SK-N-MC (cell line): ENCODE measurements around the gene JMJD8.
A peak's percentile ranks its signal among the peaks of the same experiment; 100 is the strongest.

ENCODE experiments used
- DNase-seq: peaks from one replicate; pipeline ENCODE4 v3.0.0-alpha.2; 2011; ENCODE audit warnings: low read depth, low spot score
- H3K27ac ChIP-seq: fragments of 200-600 bp; sonication (generic); 2 replicates; pipeline ENCODE4 v1.5.1; 2016; ENCODE audit warnings: mixed run types
- H3K36me3 ChIP-seq: fragments of 200-600 bp; sonication (generic); 2 replicates; pipeline ENCODE4 v1.6.1; 2017; ENCODE audit warnings: antibody characterized with exemption, low read length, mixed read lengths; ENCODE audit not compliant: insufficient read depth
- H3K4me3 ChIP-seq: fragments of 200-600 bp; sonication (generic); 2 replicates; pipeline ENCODE4 v1.5.1; 2016
- H3K9ac ChIP-seq: fragments of 200-600 bp; sonication (generic); 2 replicates; pipeline ENCODE4 v1.8.0; 2017; ENCODE audit warnings: mixed run types, mixed read lengths; ENCODE audit not compliant: insufficient read length
- H3K9me3 ChIP-seq: fragments of 200-600 bp; sonication (generic); 2 replicates; pipeline ENCODE4 v1.6.1; 2017; ENCODE audit warnings: low read depth, mild to moderate bottlenecking, antibody characterized with exemption, low read length, moderate library complexity, mixed read lengths
- EZH2 ChIP-seq: fragments of 200-600 bp; sonication (generic); IDR thresholded peaks from one replicate; pipeline ENCODE4 v1.6.1; 2017; ENCODE audit warnings: antibody characterized with exemption
- FOXP2 ChIP-seq: optimal IDR thresholded peaks from 2 replicates; pipeline ENCODE3; 2011; ENCODE audit warnings: mild to moderate bottlenecking, moderate library complexity; ENCODE audit not compliant: insufficient read depth; ENCODE audit errors: extremely low read length, control extremely low read depth
- POLR2AphosphoS5 ChIP-seq: IDR thresholded peaks from 2 replicates; pipeline ENCODE4 v1.6.1; 2012; ENCODE audit warnings: mild to moderate bottlenecking, low read depth, low read length, borderline replicate concordance

Gene JMJD8

DNA sequence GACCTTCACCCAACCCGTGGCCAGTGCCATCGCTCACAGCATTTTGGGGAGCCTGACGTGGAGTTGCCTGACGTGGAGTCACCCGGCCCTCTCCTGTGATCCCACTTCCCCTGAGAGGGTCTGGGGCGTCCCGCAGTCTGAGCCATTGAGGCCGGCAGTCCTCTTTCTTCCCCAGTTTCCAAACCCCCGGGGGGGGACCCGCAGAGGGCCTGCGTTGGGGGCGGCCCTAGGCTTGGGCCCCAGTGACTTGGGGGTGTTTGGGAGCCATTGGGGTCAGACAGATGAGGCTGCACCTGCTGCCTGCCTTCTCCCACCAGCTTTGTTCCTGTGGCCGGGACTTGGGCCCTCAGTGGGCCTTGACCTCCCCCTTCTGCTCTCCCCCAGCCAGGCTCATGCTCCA, 14.5 kb downstream of the JMJD8 start:
- Histone ChIP-seq H3K9me3 (no peaks in the 10 kb centered on the region), H3K9ac (no peak overlapping the region), H3K36me3 (peaks cover 49% of the 10 kb centered on the region; the same call in 1 of the 2 replicates), H3K27ac (no peak overlapping the region), H3K4me3 (no peak overlapping the region)
- DNase-seq = no peak
- TF ChIP-seq POLR2AphosphoS5 (no peak), FOXP2 (no peak), EZH2 (no peak)

DNA sequence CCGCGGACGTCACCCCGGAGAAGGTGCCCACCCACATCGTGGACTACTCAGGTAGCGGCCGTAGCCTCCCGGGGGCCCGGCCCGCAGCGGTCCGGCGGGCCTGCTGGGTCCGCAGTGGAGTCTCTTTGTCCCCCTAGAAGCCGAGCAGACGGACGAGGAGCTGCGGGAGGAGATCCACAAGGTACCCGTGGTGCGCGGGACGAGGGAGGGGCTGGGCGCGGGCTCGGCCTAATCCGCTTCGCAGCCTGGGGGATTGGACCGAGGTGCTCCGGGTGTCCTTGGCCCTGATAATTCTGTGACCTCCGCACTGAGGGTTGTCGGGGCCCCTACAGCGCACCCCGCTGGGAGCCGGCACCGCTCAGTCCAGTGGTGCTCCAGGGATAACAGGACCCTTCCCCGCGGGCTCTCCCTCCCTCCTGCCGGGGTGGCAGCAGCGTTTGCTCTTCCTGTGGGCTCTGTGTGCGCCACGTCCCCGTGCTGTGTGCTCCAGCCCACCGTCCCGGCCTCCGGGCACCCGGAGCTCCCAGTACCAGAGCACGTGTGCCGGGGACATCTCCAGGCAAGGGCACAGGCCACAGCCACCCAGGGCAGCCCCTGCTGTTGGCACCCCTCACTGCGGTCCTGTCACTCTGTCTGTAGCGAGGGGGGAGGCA, 15.5 kb downstream of the JMJD8 start:
- peak overlapping the region; percentile 83 for H3K27ac ChIP-seq

DNA sequence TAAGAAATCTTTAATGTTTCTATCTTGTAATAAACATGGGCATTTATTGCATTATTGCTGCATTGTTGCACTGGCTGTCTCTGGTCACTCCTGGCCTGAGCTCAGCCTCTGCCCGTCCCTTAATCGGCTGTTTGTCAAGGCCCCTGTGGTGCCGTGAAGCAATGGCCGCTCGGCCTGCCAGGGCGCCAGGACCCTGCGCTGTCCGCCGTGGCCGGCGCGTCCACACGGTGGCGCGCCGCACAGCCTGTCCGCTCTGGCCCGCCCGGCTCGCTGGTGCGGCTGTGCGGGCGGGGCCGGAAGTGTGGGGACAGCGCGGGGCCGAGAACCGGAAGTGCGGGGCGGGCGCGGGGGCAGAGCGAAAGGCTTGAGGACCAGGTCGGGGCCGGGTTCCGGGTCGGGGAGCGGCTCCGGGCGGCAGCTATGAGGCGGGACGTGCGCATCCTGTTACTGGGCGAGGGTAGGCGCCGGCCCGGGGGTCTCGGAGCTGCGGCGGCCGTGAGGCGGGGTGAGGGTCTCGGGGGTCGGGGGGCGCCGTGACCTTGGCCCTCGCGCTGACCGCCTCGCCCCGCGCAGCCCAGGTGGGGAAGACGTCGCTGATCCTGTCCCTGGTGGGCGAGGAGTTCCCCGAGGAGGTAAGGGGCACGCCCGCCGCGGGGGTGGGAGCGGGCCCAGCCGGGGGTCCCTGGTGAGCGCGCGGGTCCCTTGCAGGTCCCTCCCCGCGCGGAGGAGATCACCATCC, 16.2 kb downstream of the JMJD8 start, which contains the start of gene RHOT2:
RHOT2 (plus strand) TSS at position 353 of the 739 bp plus-strand sequence; CDS start at position 421, 68 bp downstream.
- Histone ChIP-seq H3K9ac (peak within 1 kb of the TSS; percentile 98), H3K27ac (peak within 1 kb of the TSS; percentile 83), H3K9me3 (no peaks in the 10 kb centered on the region), H3K4me3 (peak within 1 kb of the TSS; percentile 94), H3K36me3 (peaks cover 37% of the 10 kb centered on the region; the same call in 1 of the 2 replicates)
- DNase-seq = no peak
- TF ChIP-seq EZH2 (no peak), FOXP2 (peak; percentile 43), POLR2AphosphoS5 (peak; percentile 86)

More for the DNA sequence above, 15.5 kb downstream of the JMJD8 start:
- TF ChIP-seq EZH2 = no peak
- no peak for TF ChIP-seq POLR2AphosphoS5
- TF ChIP-seq FOXP2 = no peak
- no peak for DNase-seq
- peaks cover 42% of the 10 kb centered on the region; the same call in 1 of the 2 replicates for H3K36me3 ChIP-seq
- peak overlapping the region; percentile 94 for H3K4me3 ChIP-seq
- H3K9ac ChIP-seq = peak overlapping the region; percentile 98
- no peaks in the 10 kb centered on the region for H3K9me3 ChIP-seq

DNA sequence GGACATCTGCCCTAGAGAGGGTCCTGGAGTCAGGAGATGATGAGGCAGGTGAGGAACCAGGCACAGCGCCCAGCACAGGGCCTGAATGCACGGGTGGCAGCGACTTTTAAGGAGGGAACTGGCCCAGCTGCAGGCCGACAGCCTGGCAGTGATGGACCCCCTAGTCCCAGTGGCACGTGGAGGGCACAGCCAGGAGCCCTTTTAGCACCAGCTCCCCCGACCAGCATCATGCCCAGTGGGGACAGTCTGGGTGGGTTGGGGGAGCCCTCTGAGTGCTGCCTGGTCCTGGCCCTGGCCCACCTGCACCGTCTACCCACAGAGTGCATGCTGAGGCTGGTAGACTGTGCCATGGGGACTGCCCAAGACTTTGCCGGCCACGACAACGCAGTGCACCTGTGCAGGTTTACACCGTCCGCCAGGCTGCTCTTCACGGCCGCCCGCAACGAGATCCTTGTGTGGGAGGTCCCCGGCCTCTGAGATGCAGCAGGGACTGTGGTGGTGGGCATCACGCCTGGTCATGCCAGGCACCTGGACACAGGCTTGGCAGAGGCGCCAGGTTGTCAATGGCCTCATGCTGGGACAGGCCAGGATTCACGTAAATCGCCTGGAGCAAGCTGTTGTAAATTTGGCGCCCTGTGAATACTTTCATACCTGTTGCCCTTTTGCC, 16.9 kb downstream of the JMJD8 start:
- H3K4me3 ChIP-seq = peak overlapping the region; percentile 94
- H3K27ac ChIP-seq = peak overlapping the region; percentile 29; the same call in 1 of the 2 replicates
- DNase-seq = no peak
- TF ChIP-seq POLR2AphosphoS5 (no peak), EZH2 (no peak), FOXP2 (no peak)
- peaks cover 30% of the 10 kb centered on the region; the same call in 1 of the 2 replicates for H3K36me3 ChIP-seq
- peak overlapping the region; percentile 67 for H3K9ac ChIP-seq
- no peaks in the 10 kb centered on the region for H3K9me3 ChIP-seq

DNA sequence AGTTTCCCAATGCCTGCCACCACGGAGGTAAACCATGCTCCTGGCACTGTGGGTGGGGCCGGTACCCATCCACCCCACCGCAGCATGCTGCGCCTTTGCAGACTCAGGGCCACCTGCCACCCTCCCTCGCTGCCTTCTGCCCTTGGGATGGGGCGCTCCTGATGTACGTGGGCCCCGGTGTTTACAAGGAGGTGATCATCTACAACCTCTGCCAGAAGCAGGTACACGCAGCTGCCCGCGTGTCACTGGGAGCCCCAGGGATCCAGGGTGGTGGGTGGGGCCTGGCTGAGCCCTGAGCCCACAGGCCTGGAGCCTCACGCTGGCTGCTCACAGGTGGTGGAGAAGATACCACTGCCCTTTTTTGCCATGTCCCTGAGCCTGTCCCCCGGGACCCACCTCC, 17.6 kb downstream of the JMJD8 start:
- no peak for DNase-seq
- Histone ChIP-seq H3K36me3 (peaks cover 25% of the 10 kb centered on the region; the same call in 1 of the 2 replicates), H3K9me3 (no peaks in the 10 kb centered on the region), H3K4me3 (no peak overlapping the region), H3K27ac (no peak overlapping the region), H3K9ac (no peak overlapping the region)
- TF ChIP-seq FOXP2 (no peak), EZH2 (no peak), POLR2AphosphoS5 (no peak)

DNA sequence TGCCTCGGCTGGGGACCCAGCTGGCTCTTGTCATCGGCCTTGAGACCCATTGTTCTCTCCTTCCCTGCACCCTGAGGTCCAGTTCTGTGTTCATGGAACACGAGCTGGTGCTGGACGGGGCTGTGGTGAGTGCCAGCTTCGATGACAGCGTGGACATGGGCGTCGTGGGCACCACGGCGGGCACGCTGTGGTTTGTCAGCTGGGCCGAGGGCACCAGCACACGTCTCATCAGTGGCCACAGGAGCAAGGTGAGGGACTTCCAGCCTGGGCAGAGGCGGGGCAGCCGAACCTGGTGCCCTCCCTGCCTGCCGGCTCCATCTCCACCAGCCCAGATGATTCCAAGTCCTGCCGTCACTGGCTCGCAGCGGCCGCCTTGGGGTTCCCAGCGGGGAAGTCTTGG, 21.5 kb downstream of the JMJD8 start:
- Histone ChIP-seq H3K27ac (no peak overlapping the region), H3K9ac (no peak overlapping the region)

DNA sequence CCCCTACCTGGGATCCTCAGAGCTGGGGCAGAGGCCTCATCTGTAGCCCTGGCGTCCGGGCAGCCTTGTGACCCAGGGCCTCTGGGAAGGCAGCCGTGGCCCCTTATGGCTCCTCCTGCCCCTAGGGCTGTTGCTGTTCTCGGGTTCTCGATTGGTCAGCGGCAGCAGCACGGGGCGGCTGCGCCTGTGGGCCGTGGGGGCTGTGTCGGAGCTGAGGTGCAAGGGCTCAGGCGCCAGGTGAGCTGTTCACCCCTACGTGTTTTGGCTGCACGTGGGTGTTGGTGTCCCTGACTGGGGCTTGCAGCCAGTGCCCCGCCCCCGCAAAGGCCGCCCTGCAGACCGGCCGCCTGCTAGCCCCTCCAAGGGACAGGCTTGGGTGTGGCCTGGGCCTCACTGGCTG, 22.0 kb downstream of the JMJD8 start:
- no peaks in the 10 kb centered on the region; the same call in 1 of the 2 replicates for H3K36me3 ChIP-seq
- no peaks in the 10 kb centered on the region for H3K9me3 ChIP-seq
- DNase-seq = no peak
- H3K9ac ChIP-seq = no peak overlapping the region
- no peak overlapping the region for H3K4me3 ChIP-seq
- TF ChIP-seq EZH2 = no peak
- TF ChIP-seq POLR2AphosphoS5 = no peak
- no peak for TF ChIP-seq FOXP2
- no peak overlapping the region for H3K27ac ChIP-seq

More for the DNA sequence above, 21.5 kb downstream of the JMJD8 start:
- Histone ChIP-seq H3K9me3 (no peaks in the 10 kb centered on the region), H3K36me3 (no peaks in the 10 kb centered on the region; the same call in 1 of the 2 replicates), H3K4me3 (no peak overlapping the region)
- DNase-seq = no peak
- no peak for TF ChIP-seq EZH2
- TF ChIP-seq FOXP2 = no peak
- no peak for TF ChIP-seq POLR2AphosphoS5
